KOPT-K1 (cell line): ENCODE results near the gene MPP3.
"Not testable (repeated sequence)": the region's sequence is repeated elsewhere in the genome, so short reads cannot be mapped to it uniquely, and the experiment has no call there.

Experiments
- H3K27ac ChIP-seq: fragments of 200-600 bp; sonication (generic); 2 replicates; pipeline ENCODE4 v1.5.1; 2016; ENCODE audit warnings: antibody characterized with exemption, mild to moderate bottlenecking, low read depth, low read length; ENCODE audit not compliant: poor library complexity, severe bottlenecking
- H3K36me3 ChIP-seq: fragments of 200-600 bp; sonication (generic); 2 replicates; pipeline ENCODE4 v1.5.1; 2017; ENCODE audit warnings: antibody characterized with exemption, mild to moderate bottlenecking, low read length, moderate library complexity; ENCODE audit not compliant: insufficient read depth
- H3K9me3 ChIP-seq: fragments of 200-600 bp; sonication (generic); 2 replicates; pipeline ENCODE4 v1.5.1; 2017; ENCODE audit warnings: antibody characterized with exemption, low read length, mild to moderate bottlenecking; ENCODE audit not compliant: insufficient read depth, poor library complexity, severe bottlenecking

The MPP3 gene

GRCh38 chr17:43849116-43849515 lies 16.2 kb upstream of the MPP3 start:
- Histone ChIP-seq H3K36me3 (no peaks in the 10 kb centered on the region), H3K27ac (no peak overlapping the region)

GRCh38 chr17:43848601-43849000 lies 15.7 kb upstream of the MPP3 start:
- no peaks in the 10 kb centered on the region for H3K36me3 ChIP-seq
- no peak overlapping the region for H3K27ac ChIP-seq
- no peaks in the 10 kb centered on the region for H3K9me3 ChIP-seq

More at GRCh38 chr17:43849116-43849515, 16.2 kb upstream of the MPP3 start:
- no peaks in the 10 kb centered on the region for H3K9me3 ChIP-seq

GRCh38 chr17:43846963-43847371 lies 14.0 kb upstream of the MPP3 start, which contains the start of gene CD300LG:
CD300LG (plus strand) TSS chr17:43847176; CDS start chr17:43847217, 41 bp downstream.
- H3K36me3 ChIP-seq = no peaks in the 10 kb centered on the region
- H3K27ac ChIP-seq = no peak within 1 kb of the TSS
- H3K9me3 ChIP-seq = no peaks in the 10 kb centered on the region

GRCh38 chr17:43846221-43846712 lies 13.3 kb upstream of the MPP3 start:
- Histone ChIP-seq H3K36me3 (no peaks in the 10 kb centered on the region), H3K9me3 (no peaks in the 10 kb centered on the region), H3K27ac (no peak overlapping the region)

DNA sequence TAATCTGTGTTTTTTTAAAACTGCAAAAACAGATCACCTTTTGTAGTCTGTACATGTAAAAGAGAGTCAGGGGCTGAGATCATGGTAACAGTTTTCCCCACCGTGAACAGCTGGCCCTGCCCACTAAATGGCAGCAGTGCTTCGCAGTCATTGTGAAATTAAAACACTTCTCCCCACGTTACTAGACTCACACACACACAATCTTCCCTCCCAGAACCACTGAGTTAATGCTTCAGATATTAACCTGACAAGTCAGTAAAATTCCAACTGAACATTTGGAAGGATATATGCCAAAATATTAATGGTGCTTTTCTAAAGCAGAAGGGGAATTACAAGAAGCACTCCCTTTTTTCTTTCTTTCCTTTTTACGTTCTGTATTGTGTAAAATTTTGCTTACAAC lies 12.8 kb upstream of the MPP3 start:
- Histone ChIP-seq H3K9me3 (no peaks in the 10 kb centered on the region), H3K27ac (no peak overlapping the region), H3K36me3 (no peaks in the 10 kb centered on the region)

DNA sequence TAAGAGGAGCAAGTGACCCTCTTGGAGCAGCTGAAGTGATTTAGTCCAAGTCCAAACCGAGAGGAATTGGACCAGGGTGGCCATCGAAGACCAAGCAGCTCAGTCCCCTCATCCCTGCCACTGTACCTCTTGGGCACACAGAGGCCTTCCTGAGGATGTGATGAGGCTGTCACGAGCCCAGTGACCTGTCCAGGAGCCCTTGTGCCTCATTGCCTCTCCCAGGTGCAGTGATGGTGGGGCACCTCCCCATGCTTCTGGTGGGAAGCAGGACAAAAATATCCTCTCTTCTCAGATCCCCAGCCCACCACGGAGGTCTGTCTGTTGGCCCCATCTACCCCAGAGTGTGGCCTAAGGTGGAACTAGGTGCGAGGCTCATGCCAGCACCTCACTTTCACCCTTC lies 11.3 kb upstream of the MPP3 start:
- no peaks in the 10 kb centered on the region for H3K36me3 ChIP-seq
- H3K27ac ChIP-seq = no peak overlapping the region
- no peaks in the 10 kb centered on the region for H3K9me3 ChIP-seq

DNA sequence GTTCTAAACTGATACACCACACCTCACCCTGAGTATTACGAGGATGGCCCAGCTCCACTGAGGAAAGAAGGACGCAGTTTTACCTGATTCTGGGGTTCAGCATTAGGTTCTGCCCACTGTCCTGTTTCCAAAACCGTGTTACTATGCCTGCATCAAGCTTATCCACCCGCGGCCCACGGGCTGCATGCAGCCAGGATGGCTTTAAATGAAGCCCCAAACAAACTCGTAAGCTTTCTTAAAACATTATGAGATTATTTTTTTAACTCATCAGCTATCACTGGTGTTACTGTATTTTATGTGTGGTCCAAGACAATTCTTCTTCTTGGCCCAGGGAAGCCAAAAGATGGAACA lies 10.0 kb upstream of the MPP3 start:
- no peaks in the 10 kb centered on the region for H3K9me3 ChIP-seq
- no peak overlapping the region for H3K27ac ChIP-seq
- no peaks in the 10 kb centered on the region for H3K36me3 ChIP-seq

GRCh38 chr17:43842091-43842974 lies 9.4 kb upstream of the MPP3 start:
- H3K9me3 ChIP-seq, H3K27ac ChIP-seq: not testable (repeated sequence)

DNA sequence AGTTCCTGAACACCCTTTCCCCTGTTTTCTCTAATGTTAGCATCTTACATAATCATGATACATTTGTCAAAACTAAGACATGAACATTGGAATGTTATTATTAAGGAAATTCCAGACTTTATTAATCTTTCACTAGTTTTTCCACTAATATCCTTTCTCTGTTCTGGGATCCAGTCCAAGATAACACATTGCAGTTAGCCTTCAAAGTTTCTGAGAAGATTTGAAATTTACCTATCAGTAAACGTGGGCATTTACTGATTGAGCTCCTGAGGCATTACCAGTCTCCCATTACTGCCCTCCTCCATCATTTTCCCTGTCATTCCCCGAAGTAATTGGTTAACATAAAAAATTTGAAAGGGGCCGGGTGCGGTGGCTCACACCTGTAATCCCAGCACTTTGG lies 8.3 kb upstream of the MPP3 start:
- Histone ChIP-seq H3K9me3 (no peaks in the 10 kb centered on the region), H3K36me3 (no peaks in the 10 kb centered on the region), H3K27ac (no peak overlapping the region)

More at GRCh38 chr17:43842091-43842974, 9.4 kb upstream of the MPP3 start:
- H3K36me3 ChIP-seq = not testable (repeated sequence)

- no peak overlapping the region for H3K27ac ChIP-seq
- H3K9me3 ChIP-seq = no peaks in the 10 kb centered on the region
- no peaks in the 10 kb centered on the region for H3K36me3 ChIP-seq
These were observed 7.9 kb upstream of the MPP3 start for GRCh38 chr17:43840814-43841213.

- Histone ChIP-seq H3K27ac (no peak overlapping the region), H3K9me3 (peaks cover under 1% of the 10 kb centered on the region), H3K36me3 (no peaks in the 10 kb centered on the region)
These were observed 6.7 kb upstream of the MPP3 start for GRCh38 chr17:43839670-43840108.

GRCh38 chr17:43834106-43834505 lies 1.2 kb upstream of the MPP3 start:
- Histone ChIP-seq H3K9me3 (peaks cover 13% of the 10 kb centered on the region), H3K27ac (no peak overlapping the region), H3K36me3 (no peaks in the 10 kb centered on the region)

GRCh38 chr17:43832168-43832975 lies 574 bp downstream of the MPP3 start:
- no peaks in the 10 kb centered on the region for H3K36me3 ChIP-seq
- H3K27ac ChIP-seq = no peak overlapping the region
- peaks cover 13% of the 10 kb centered on the region for H3K9me3 ChIP-seq

GRCh38 chr17:43831633-43832032 lies 1.3 kb downstream of the MPP3 start:
- H3K27ac ChIP-seq = no peak overlapping the region

DNA sequence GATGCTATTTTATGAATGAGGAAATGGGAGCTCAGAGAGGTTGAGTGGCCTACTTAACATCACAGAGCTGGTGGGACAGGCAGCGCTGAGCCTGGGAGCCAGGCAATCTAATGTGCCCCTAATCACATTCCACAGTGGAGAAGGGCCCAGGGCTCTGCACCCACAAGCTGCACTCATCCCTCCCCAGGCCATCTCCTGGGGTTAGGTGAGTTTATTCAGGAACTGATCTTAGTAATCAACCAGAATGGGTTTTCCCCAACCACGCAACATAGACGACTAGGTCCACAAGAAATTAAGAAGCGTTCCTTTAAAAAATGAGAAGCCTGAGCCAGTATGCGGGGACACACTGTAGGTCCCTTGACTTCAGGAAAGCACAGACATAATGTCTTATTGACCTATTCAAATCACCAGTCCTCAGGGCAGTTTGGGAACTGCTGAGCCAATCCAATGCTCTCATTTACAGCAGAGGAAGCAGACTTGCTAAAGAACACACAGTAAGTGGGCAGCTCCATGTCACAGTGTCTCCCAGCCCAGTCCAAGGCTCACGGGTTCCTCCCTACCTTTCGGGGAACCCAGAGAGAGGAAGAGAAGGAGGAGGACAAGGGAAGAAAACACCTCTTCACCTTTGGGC lies 2.3 kb downstream of the MPP3 start:
- peaks cover 13% of the 10 kb centered on the region for H3K9me3 ChIP-seq
- H3K27ac ChIP-seq = no peak overlapping the region
- H3K36me3 ChIP-seq = no peaks in the 10 kb centered on the region

More at GRCh38 chr17:43831633-43832032, 1.3 kb downstream of the MPP3 start:
- Histone ChIP-seq H3K36me3 (no peaks in the 10 kb centered on the region), H3K9me3 (peaks cover 13% of the 10 kb centered on the region)
